H1 (cell line): ENCODE results near the gene CUL2. TPM values are rescaled to one million over a fixed set of nuclear protein-coding genes. Genes with fewer than 3 reads are reported as not detected.

Source experiments
- CTCF ChIA-PET: fragments of 300-600 bp; sonication (Branson Sonifier 250); formaldehyde crosslinking; loops from one replicate; lab custom pipeline; 2021; ENCODE audit not compliant: partially characterized antibody; lab: Charles Lee
- POLR2A ChIA-PET: fragments of 300-600 bp; sonication (Branson Sonifier 250); formaldehyde crosslinking; loops from one replicate; lab custom pipeline; 2021; ENCODE audit warnings: inconsistent platforms; ENCODE audit not compliant: partially characterized antibody; lab: Charles Lee
- DNase-seq, 2 experiments: peaks; one replicate each; pipeline versions ENCODE4 v3.0.0 to v3.0.0-alpha.2; 2010 to 2022; ENCODE audit warnings: low spot score in 2 of 2, low read depth in 1 of 2, mixed read lengths in 1 of 2
- FAIRE-seq: peaks from 2 replicates; lab custom pipeline; 2011; peaks lifted over from hg19 to GRCh38; lab: Jason Lieb, UNC
- H2AFZ ChIP-seq: 2 replicates; pipeline ENCODE4 v1.8.1; 2012; ENCODE audit warnings: low read length, inconsistent platforms
- H2AK5ac ChIP-seq: 2 replicates; pipeline ENCODE4 v1.6.1; 2013; ENCODE audit warnings: low read depth, low read length
- H2BK120ac ChIP-seq: replicated peaks from 2 replicates; pipeline ENCODE3; 2013; ENCODE audit warnings: low read depth, low read length, inconsistent platforms
- H2BK12ac ChIP-seq: 2 replicates; pipeline ENCODE4 v1.6.1; 2013; ENCODE audit warnings: low read depth, low read length
- H2BK15ac ChIP-seq: 2 replicates; pipeline ENCODE4 v1.6.1; 2013; ENCODE audit warnings: low read length
- H2BK20ac ChIP-seq: 2 replicates; pipeline ENCODE4 v1.6.1; 2013; ENCODE audit warnings: low read length
- H2BK5ac ChIP-seq: 2 replicates; pipeline ENCODE4 v1.6.1; 2013; ENCODE audit warnings: low read depth, low read length
- H3K14ac ChIP-seq: 2 replicates; pipeline ENCODE4 v1.6.1; 2013; ENCODE audit warnings: inconsistent platforms; ENCODE audit not compliant: insufficient read length
- H3K18ac ChIP-seq: 2 replicates; pipeline ENCODE4 v1.6.1; 2013; ENCODE audit warnings: low read length; ENCODE audit errors: extremely low read depth
- H3K23ac ChIP-seq: 2 replicates; pipeline ENCODE4 v1.6.1; 2013; ENCODE audit warnings: inconsistent platforms; ENCODE audit not compliant: insufficient read length
- H3K23me2 ChIP-seq: 2 replicates; pipeline ENCODE4 v1.6.1; 2013; ENCODE audit warnings: low read depth, low read length
- H3K27ac ChIP-seq: 2 replicates; pipeline ENCODE4 v1.6.1; 2011; ENCODE audit warnings: low read depth, low read length, inconsistent platforms
- H3K27me3 ChIP-seq, 4 experiments: replicated peaks in 1 of 4; 1 replicate in 1 of 4; 2 replicates in 3 of 4; pipeline versions ENCODE4 v1.6.1 to v1.8.1; 2011 to 2013; ENCODE audit warnings: low read length in 3 of 4, mild to moderate bottlenecking in 3 of 4, inconsistent platforms in 2 of 4, mixed read lengths in 2 of 4, moderate library complexity in 1 of 4; ENCODE audit not compliant: control insufficient read depth in 3 of 4, insufficient read depth in 3 of 4; ENCODE audit errors: extremely low read depth in 1 of 4
- H3K36me3 ChIP-seq, 4 experiments: 2 replicates each; pipeline versions ENCODE4 v1.6.1 to v1.8.1; 2011 to 2013; ENCODE audit warnings: mild to moderate bottlenecking in 4 of 4, low read length in 3 of 4, moderate library complexity in 2 of 4, control low read depth in 1 of 4, inconsistent platforms in 1 of 4; ENCODE audit not compliant: insufficient read depth in 4 of 4, control insufficient read depth in 2 of 4
- H3K4ac ChIP-seq: replicated peaks from 2 replicates; pipeline ENCODE3; 2013; ENCODE audit warnings: low read length, low read depth, mixed read lengths, inconsistent platforms; ENCODE audit not compliant: insufficient read length
- H3K4me1 ChIP-seq, 4 experiments: replicated peaks in 1 of 4; 1 replicate in 1 of 4; 2 replicates in 3 of 4; pipeline versions ENCODE4 v1.6.1 to v1.8.1; 2011 to 2013; ENCODE audit warnings: low read length in 3 of 4, inconsistent platforms in 2 of 4, mixed read lengths in 1 of 4; ENCODE audit not compliant: insufficient read depth in 4 of 4, control insufficient read depth in 3 of 4
- H3K4me2 ChIP-seq, 2 experiments: 2 replicates each; pipeline versions ENCODE4 v1.6.1 to v1.8.1; 2011 to 2013; ENCODE audit warnings: low read depth in 2 of 2, low read length in 2 of 2, control low read depth in 1 of 2, inconsistent platforms in 1 of 2, mild to moderate bottlenecking in 1 of 2; ENCODE audit not compliant: insufficient read depth in 1 of 2
- H3K4me3 ChIP-seq, 4 experiments: fragments of 200-600, 300-600 bp in 1 of 4; sonication (generic), shearing (Covaris generic), sonication (Bioruptor Twin) in 1 of 4; 2 replicates each; pipeline versions ENCODE4 v1.5.1 to v1.8.1; 2011 to 2016; ENCODE audit warnings: low read length in 4 of 4, low read depth in 3 of 4, control low read depth in 2 of 4, inconsistent platforms in 2 of 4, mild to moderate bottlenecking in 2 of 4, mixed read lengths in 1 of 4, moderate library complexity in 1 of 4; ENCODE audit not compliant: insufficient read depth in 2 of 4; ENCODE audit errors: extremely low read depth in 1 of 4
- H3K56ac ChIP-seq: replicated peaks from 2 replicates; pipeline ENCODE3; 2013; ENCODE audit warnings: low read depth, mild to moderate bottlenecking, mixed read lengths, low read length, inconsistent platforms; ENCODE audit not compliant: insufficient read length
- H3K79me1 ChIP-seq: 2 replicates; pipeline ENCODE4 v1.6.1; 2013; ENCODE audit warnings: low read depth, low read length, control low read depth
- H3K79me2 ChIP-seq, 2 experiments: 2 replicates each; pipeline versions ENCODE4 v1.6.1 to v1.8.1; 2012 to 2013; ENCODE audit warnings: low read length in 2 of 2, mild to moderate bottlenecking in 2 of 2, inconsistent platforms in 1 of 2; ENCODE audit not compliant: insufficient read depth in 2 of 2, control insufficient read depth in 1 of 2
- H3K9ac ChIP-seq, 4 experiments: replicated peaks in 1 of 4; 1 replicate in 1 of 4; 2 replicates in 3 of 4; pipeline versions ENCODE4 v1.6.1 to v1.8.1; 2011 to 2013; ENCODE audit warnings: low read depth in 3 of 4, low read length in 3 of 4, control low read depth in 2 of 4, mild to moderate bottlenecking in 2 of 4, moderate library complexity in 2 of 4, inconsistent platforms in 1 of 4; ENCODE audit errors: extremely low read depth in 1 of 4
- H3K9me3 ChIP-seq, 2 experiments: 2 replicates each; pipeline versions ENCODE4 v1.6.1 to v1.8.1; 2012 to 2013; ENCODE audit warnings: mild to moderate bottlenecking in 2 of 2, moderate library complexity in 2 of 2, control low read depth in 1 of 2, inconsistent platforms in 1 of 2, low read depth in 1 of 2, low read length in 1 of 2, mixed read lengths in 1 of 2; ENCODE audit not compliant: insufficient read depth in 2 of 2
- H4K20me1 ChIP-seq, 2 experiments: replicated peaks in 1 of 2; 2 replicates each; pipeline versions ENCODE3 to v1.8.1; 2011 to 2013; ENCODE audit warnings: inconsistent platforms in 2 of 2, low read length in 2 of 2, mild to moderate bottlenecking in 1 of 2; ENCODE audit not compliant: insufficient read depth in 2 of 2, control insufficient read depth in 1 of 2
- H4K5ac ChIP-seq: 2 replicates; pipeline ENCODE4 v1.6.1; 2013; ENCODE audit warnings: low read length, low read depth, mixed read lengths, inconsistent platforms; ENCODE audit not compliant: insufficient read length
- H4K8ac ChIP-seq: 2 replicates; pipeline ENCODE4 v1.8.0; 2013; ENCODE audit warnings: mild to moderate bottlenecking, moderate library complexity, low read length, inconsistent platforms; ENCODE audit not compliant: insufficient read depth; ENCODE audit errors: extremely low read depth
- H4K91ac ChIP-seq: replicated peaks from 2 replicates; pipeline ENCODE3; 2013; ENCODE audit warnings: low read length, mixed read lengths, inconsistent platforms; ENCODE audit not compliant: insufficient read length
- ASH2L ChIP-seq: fragments of 200-600, 300-600 bp; sonication (generic); IDR thresholded peaks from one replicate; pipeline ENCODE4 v1.7.1; 2017; ENCODE audit warnings: low read length
- WGBS, 2 experiments: shearing (Covaris generic) in 1 of 2; methylation state at CpG; one replicate each; pipeline versions ENCODE4 v1.1.6 to v1.1.7; 2013 to 2015; ENCODE audit warnings: low lambda C conversion rate in 2 of 2, mixed read lengths in 2 of 2, inconsistent platforms in 1 of 2, low coverage in 1 of 2, missing lambda C conversion rate in 1 of 2; ENCODE audit not compliant: insufficient replicate concordance in 2 of 2, insufficient coverage in 1 of 2, insufficient read length in 1 of 2; ENCODE audit errors: extremely low coverage in 1 of 2, missing lambda C conversion rate in 1 of 2; 5-methylcytosine and 5-hydroxymethylcytosine counted together
- polyA plus RNA-seq, 7 experiments: library from polyadenylated mRNA; depleted of rRNA in 3 of 7; stranded (reverse) in 5 of 7; unstranded in 2 of 7; fragments of >200 nt in 5 of 7; fragments of 200-250 nt in 2 of 7; gene quantifications; 1 replicate in 5 of 7; 2 replicates in 1 of 7; 4 replicates in 1 of 7; pipeline versions ENCODE4 v1.2.1 to v1.2.3, GENCODE V29; 2011 to 2013; ENCODE audit warnings: missing spikeins in 2 of 7, mixed read lengths in 2 of 7
- total RNA-seq: library from RNA; stranded (reverse); fragmentation: NEBNext Ultra II Directional; extraction: Animal tissue kit (Norgen Biotek cat#: 25700); gene quantifications from 2 replicates; pipeline ENCODE4 v1.2.1, GENCODE V29; 2021

CUL2 gene
- total and polyA plus RNA-seq, 2 of the 8 experiments (the other 6 are each of a cell fraction or from before 2014, with no cell fraction given) = 10.2 to 43.1 TPM

- Histone ChIP-seq H3K23ac (no peak overlapping the region), H4K5ac (no peak overlapping the region), H3K56ac (no peak overlapping the region), H3K4me3 (no peak overlapping the region), H3K79me2 (no peaks in the 10 kb centered on the region), H3K79me1 (no peaks in the 10 kb centered on the region), H2BK20ac (no peak overlapping the region), H2BK5ac (no peak overlapping the region; the same call in 1 of the 2 replicates), H3K14ac (no peak overlapping the region), H3K23me2 (no peaks in the 10 kb centered on the region; the same call in 1 of the 2 replicates), H3K9ac (no peak overlapping the region), H3K18ac (no peak overlapping the region), H3K36me3 (peaks cover 0 to 9% (median 3%) of the 10 kb centered on the region in 4 experiments; a peak in 2 of 8 replicates), H4K20me1 (peaks cover 0 to 1% of the 10 kb centered on the region in 2 experiments), H3K4me1 (peaks cover 0 to 8% (median 0%) of the 10 kb centered on the region in 4 experiments; a peak in 2 of 7 replicates), H2AFZ (no peak overlapping the region), H4K91ac (no peak overlapping the region), H3K27me3 (no peaks in the 10 kb centered on the region), H2AK5ac (no peak overlapping the region), H3K27ac (no peak overlapping the region), H2BK120ac (no peak overlapping the region), H3K4ac (no peak overlapping the region), H4K8ac (no peak overlapping the region), H3K4me2 (no peak overlapping the region), H3K9me3 (no peaks in the 10 kb centered on the region), H2BK12ac (no peak overlapping the region), H2BK15ac (no peak overlapping the region)
- CTCF ChIA-PET = no interaction called here
- no peak for DNase-seq
- POLR2A ChIA-PET = no interaction called here
- no peak for FAIRE-seq
- no peak for TF ChIP-seq ASH2L
- 88% methylated on average over 1 of the region's 1 CpG; no CpG with 5 or more reads in 1 of the 2 experiments for WGBS, 2 experiments
These were observed 31.5 kb downstream of the CUL2 start for GRCh38 chr10:35058686-35059085.
